SK-N-SH (cell line): ENCODE measurements around the gene SP3. TPM values are rescaled to one million over a fixed set of nuclear protein-coding genes. Genes with fewer than 3 reads are reported as not detected.
A peak's percentile ranks its signal among the peaks of the same experiment; 100 is the strongest.

Source experiments
- CTCF ChIA-PET: fragments of 300-600, 350-600 bp; formaldehyde crosslinking; extraction: SDS; loops from one replicate; lab custom pipeline; 2021; lab: Yijun Ruan, JAX
- POLR2A ChIA-PET: fragments of 350-600 bp; sonication (Branson Sonifier 250); formaldehyde crosslinking; extraction: SDS; loops from one replicate; lab custom pipeline; 2020; ENCODE audit warnings: antibody characterized with exemption, inconsistent platforms; lab: Yijun Ruan, JAX
- DNase-seq: peaks from one replicate; pipeline ENCODE4 v3.0.0; 2012
- H2AFZ ChIP-seq: fragments of 200-600 bp; sonication (generic); 2 replicates; pipeline ENCODE4 v1.8.1; 2016; ENCODE audit warnings: antibody characterized with exemption, mild to moderate bottlenecking, low read depth
- H3F3A ChIP-seq: fragments of 200-600 bp; sonication (generic); replicated peaks from 2 replicates; pipeline ENCODE3; 2016; ENCODE audit warnings: antibody characterized with exemption, mild to moderate bottlenecking; ENCODE audit not compliant: insufficient read depth
- H3K27ac ChIP-seq, 2 experiments: fragments of 200-500 bp in 1 of 2; fragments of 200-600 bp in 1 of 2; sonication (Bioruptor generic) in 1 of 2; sonication (generic), shearing (Covaris generic) in 1 of 2; 2 replicates each; pipeline versions ENCODE4 v1.5.1 to v1.6.1; 2014 to 2016; ENCODE audit warnings: low read depth in 2 of 2, inconsistent platforms in 1 of 2, low read length in 1 of 2, mild to moderate bottlenecking in 1 of 2, mixed read lengths in 1 of 2
- H3K27me3 ChIP-seq: fragments of 200-600 bp; sonication (generic), shearing (Covaris generic); 2 replicates; pipeline ENCODE4 v1.6.1; 2016; ENCODE audit warnings: mixed run types; ENCODE audit not compliant: insufficient read depth
- H3K36me3 ChIP-seq, 2 experiments: fragments of 200-500 bp in 1 of 2; fragments of 200-600 bp in 1 of 2; sonication (Bioruptor generic) in 1 of 2; sonication (generic) in 1 of 2; replicated peaks in 1 of 2; 2 replicates each; pipeline versions ENCODE3 to v1.5.1; 2014 to 2016; ENCODE audit warnings: low read length in 1 of 2, mild to moderate bottlenecking in 1 of 2; ENCODE audit not compliant: insufficient read depth in 2 of 2, control insufficient read depth in 1 of 2
- H3K4me1 ChIP-seq, 2 experiments: fragments of 200-500 bp in 1 of 2; fragments of 200-600 bp in 1 of 2; sonication (Bioruptor generic) in 1 of 2; sonication (generic), shearing (Covaris generic) in 1 of 2; 2 replicates each; pipeline versions ENCODE4 v1.5.1 to v1.6.1; 2014 to 2016; ENCODE audit warnings: low read depth in 1 of 2, low read length in 1 of 2, mixed run types in 1 of 2; ENCODE audit not compliant: insufficient read depth in 2 of 2, control insufficient read depth in 1 of 2
- H3K4me2 ChIP-seq: fragments of 200-600 bp; sonication (generic), shearing (Covaris generic); 2 replicates; pipeline ENCODE4 v1.6.1; 2017; ENCODE audit warnings: mixed run types
- H3K4me3 ChIP-seq, 2 experiments: fragments of 200-500 bp in 1 of 2; fragments of 200-600 bp in 1 of 2; sonication (Bioruptor generic) in 1 of 2; sonication (generic), shearing (Covaris generic) in 1 of 2; 2 replicates each; pipeline versions ENCODE4 v1.5.1 to v1.8.1; 2014 to 2016; ENCODE audit warnings: low read depth in 2 of 2, inconsistent platforms in 1 of 2, low read length in 1 of 2, mild to moderate bottlenecking in 1 of 2, mixed read lengths in 1 of 2, moderate library complexity in 1 of 2
- H3K79me2 ChIP-seq: fragments of 200-600 bp; sonication (generic); 2 replicates; pipeline ENCODE4 v1.8.1; 2017; ENCODE audit warnings: mild to moderate bottlenecking; ENCODE audit not compliant: insufficient read depth
- H3K9ac ChIP-seq: fragments of 200-600 bp; sonication (generic); 2 replicates; pipeline ENCODE4 v1.6.1; 2017; ENCODE audit warnings: mixed run types
- H3K9me2 ChIP-seq: fragments of 200-600 bp; sonication (generic); 2 replicates; pipeline ENCODE4 v1.6.1; 2017; ENCODE audit warnings: mixed run types
- H3K9me3 ChIP-seq: fragments of 200-600 bp; sonication (generic); 2 replicates; pipeline ENCODE4 v1.6.1; 2017; ENCODE audit warnings: mixed run types, mild to moderate bottlenecking, moderate library complexity
- H4K20me1 ChIP-seq: fragments of 200-600 bp; sonication (generic); 2 replicates; pipeline ENCODE4 v1.6.1; 2017; ENCODE audit warnings: mild to moderate bottlenecking, mixed run types; ENCODE audit not compliant: insufficient read depth
- CHD2 ChIP-seq: fragments of 150-350 bp; IDR thresholded peaks from 2 replicates; pipeline ENCODE4 v1.6.1; 2018; ENCODE audit warnings: low read length; ENCODE audit not compliant: partially characterized antibody
- EP300 ChIP-seq, 2 experiments: IDR thresholded peaks; 2 replicates each; pipeline versions ENCODE4 v1.4.0 to v1.6.1; 2012; ENCODE audit warnings: borderline replicate concordance in 1 of 2, low read depth in 1 of 2, low read length in 1 of 2
- GABPA ChIP-seq: IDR thresholded peaks from 2 replicates; pipeline ENCODE4 v1.4.0; 2012; ENCODE audit warnings: low read depth, mild to moderate bottlenecking
- JUND ChIP-seq: IDR thresholded peaks from 2 replicates; pipeline ENCODE4 v1.4.0; 2012
- MEF2A ChIP-seq: IDR thresholded peaks from 2 replicates; pipeline ENCODE4 v1.4.0; 2012; ENCODE audit warnings: low read depth, borderline replicate concordance
- MXI1 ChIP-seq: IDR thresholded peaks from 2 replicates; pipeline ENCODE4 v1.6.1; 2012; ENCODE audit warnings: mild to moderate bottlenecking, low read depth, low read length, improper control_type of control experiment
- NFIC ChIP-seq: IDR thresholded peaks from 2 replicates; pipeline ENCODE4 v1.4.0; 2012; ENCODE audit warnings: borderline replicate concordance
- NRF1 ChIP-seq: IDR thresholded peaks from 2 replicates; pipeline ENCODE4 v1.6.1; 2012; ENCODE audit warnings: low read depth, mild to moderate bottlenecking, low read length
- POLR2AphosphoS5 ChIP-seq: IDR thresholded peaks from 2 replicates; pipeline ENCODE4 v1.6.1; 2012; ENCODE audit warnings: low read depth, low read length
- RFX5 ChIP-seq: IDR thresholded peaks from 2 replicates; pipeline ENCODE4 v1.6.1; 2012; ENCODE audit warnings: mild to moderate bottlenecking, improper control_type of control experiment, low read length
- SIN3A ChIP-seq: IDR thresholded peaks from 2 replicates; pipeline ENCODE4 v1.6.1; 2012; ENCODE audit warnings: low read depth, mild to moderate bottlenecking, low read length, moderate library complexity, borderline replicate concordance
- YY1 ChIP-seq: IDR thresholded peaks from 2 replicates; pipeline ENCODE4 v1.4.0; 2012; ENCODE audit warnings: low read depth, mild to moderate bottlenecking
- WGBS: methylation state at CpG from one replicate; pipeline ENCODE4 v1.1.6; 2017; ENCODE audit warnings: low lambda C conversion rate; 5-methylcytosine and 5-hydroxymethylcytosine counted together
- polyA plus RNA-seq, 3 experiments: library from polyadenylated mRNA; depleted of rRNA; stranded (reverse); fragments of >200 nt; gene quantifications; 2 replicates each; pipeline ENCODE4 v1.2.3, GENCODE V29; 2012
- TF ChIP-seq, protein P1 (sequence below): IDR thresholded peaks from 2 replicates; pipeline ENCODE4 v1.4.0; 2012; ENCODE audit warnings: low read depth, borderline replicate concordance
- TF ChIP-seq, protein P2 (sequence below): fragments of 150-350 bp; IDR thresholded peaks from 2 replicates; pipeline ENCODE4 v1.6.1; 2017; ENCODE audit warnings: antibody characterized with exemption, low read length, low read depth, borderline replicate concordance
- TF ChIP-seq, protein P3 (sequence below): IDR thresholded peaks from 2 replicates; pipeline ENCODE4 v1.4.0; 2012; ENCODE audit warnings: low read depth, borderline replicate concordance
- TF ChIP-seq, protein P4 (sequence below): fragments of 200-600 bp; sonication (generic); IDR thresholded peaks from 2 replicates; pipeline ENCODE4 v1.6.1; 2017; ENCODE audit warnings: antibody characterized with exemption, mild to moderate bottlenecking, moderate library complexity
- TF ChIP-seq, protein P5 (sequence below): IDR thresholded peaks from 2 replicates; pipeline ENCODE4 v1.4.0; 2012; ENCODE audit warnings: low read depth

Gene SP3
- polyA plus RNA-seq, 1 of the 3 experiments (the other 2 are of a cell fraction): 23.1 TPM

DNA sequence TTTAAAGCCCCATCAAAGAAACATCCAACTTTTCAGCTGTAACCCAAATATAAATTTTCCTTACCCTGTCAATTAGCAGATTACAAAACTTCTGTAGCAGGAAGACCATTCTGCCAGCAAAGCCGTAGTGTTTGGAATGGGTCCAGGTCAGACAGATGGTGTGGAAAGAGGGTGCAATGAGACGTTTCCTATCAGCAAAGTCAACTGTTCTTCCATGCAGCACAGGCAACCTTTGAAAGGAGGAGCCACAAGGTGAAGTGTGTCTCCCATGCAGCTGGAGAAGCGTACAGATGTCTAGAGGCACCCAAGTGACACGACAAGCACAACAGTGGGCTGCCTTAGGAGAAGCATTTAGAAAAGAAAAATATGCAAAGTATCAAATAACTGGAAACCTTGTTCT is 83.7 kb downstream of the SP3 start:
- H3K4me2 ChIP-seq: no peak overlapping the region
- H3K27ac ChIP-seq: no peak overlapping the region; a peak in 1 of 4 replicates
- no peaks in the 10 kb centered on the region for H3K9me2 ChIP-seq
- H2AFZ ChIP-seq: no peak overlapping the region
- no peaks in the 10 kb centered on the region for H4K20me1 ChIP-seq
- POLR2A ChIA-PET: no interaction called here
- TF ChIP-seq, protein P1, sequence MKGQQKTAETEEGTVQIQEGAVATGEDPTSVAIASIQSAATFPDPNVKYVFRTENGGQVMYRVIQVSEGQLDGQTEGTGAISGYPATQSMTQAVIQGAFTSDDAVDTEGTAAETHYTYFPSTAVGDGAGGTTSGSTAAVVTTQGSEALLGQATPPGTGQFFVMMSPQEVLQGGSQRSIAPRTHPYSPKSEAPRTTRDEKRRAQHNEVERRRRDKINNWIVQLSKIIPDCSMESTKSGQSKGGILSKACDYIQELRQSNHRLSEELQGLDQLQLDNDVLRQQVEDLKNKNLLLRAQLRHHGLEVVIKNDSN: no peak
- TF ChIP-seq, protein P2, sequence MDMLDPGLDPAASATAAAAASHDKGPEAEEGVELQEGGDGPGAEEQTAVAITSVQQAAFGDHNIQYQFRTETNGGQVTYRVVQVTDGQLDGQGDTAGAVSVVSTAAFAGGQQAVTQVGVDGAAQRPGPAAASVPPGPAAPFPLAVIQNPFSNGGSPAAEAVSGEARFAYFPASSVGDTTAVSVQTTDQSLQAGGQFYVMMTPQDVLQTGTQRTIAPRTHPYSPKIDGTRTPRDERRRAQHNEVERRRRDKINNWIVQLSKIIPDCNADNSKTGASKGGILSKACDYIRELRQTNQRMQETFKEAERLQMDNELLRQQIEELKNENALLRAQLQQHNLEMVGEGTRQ: no peak
- TF ChIP-seq MXI1 (no peak), NFIC (no peak), MEF2A (no peak)
- TF ChIP-seq, protein P3, sequence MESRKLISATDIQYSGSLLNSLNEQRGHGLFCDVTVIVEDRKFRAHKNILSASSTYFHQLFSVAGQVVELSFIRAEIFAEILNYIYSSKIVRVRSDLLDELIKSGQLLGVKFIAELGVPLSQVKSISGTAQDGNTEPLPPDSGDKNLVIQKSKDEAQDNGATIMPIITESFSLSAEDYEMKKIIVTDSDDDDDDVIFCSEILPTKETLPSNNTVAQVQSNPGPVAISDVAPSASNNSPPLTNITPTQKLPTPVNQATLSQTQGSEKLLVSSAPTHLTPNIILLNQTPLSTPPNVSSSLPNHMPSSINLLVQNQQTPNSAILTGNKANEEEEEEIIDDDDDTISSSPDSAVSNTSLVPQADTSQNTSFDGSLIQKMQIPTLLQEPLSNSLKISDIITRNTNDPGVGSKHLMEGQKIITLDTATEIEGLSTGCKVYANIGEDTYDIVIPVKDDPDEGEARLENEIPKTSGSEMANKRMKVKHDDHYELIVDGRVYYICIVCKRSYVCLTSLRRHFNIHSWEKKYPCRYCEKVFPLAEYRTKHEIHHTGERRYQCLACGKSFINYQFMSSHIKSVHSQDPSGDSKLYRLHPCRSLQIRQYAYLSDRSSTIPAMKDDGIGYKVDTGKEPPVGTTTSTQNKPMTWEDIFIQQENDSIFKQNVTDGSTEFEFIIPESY: no peak
- TF ChIP-seq, protein P4, sequence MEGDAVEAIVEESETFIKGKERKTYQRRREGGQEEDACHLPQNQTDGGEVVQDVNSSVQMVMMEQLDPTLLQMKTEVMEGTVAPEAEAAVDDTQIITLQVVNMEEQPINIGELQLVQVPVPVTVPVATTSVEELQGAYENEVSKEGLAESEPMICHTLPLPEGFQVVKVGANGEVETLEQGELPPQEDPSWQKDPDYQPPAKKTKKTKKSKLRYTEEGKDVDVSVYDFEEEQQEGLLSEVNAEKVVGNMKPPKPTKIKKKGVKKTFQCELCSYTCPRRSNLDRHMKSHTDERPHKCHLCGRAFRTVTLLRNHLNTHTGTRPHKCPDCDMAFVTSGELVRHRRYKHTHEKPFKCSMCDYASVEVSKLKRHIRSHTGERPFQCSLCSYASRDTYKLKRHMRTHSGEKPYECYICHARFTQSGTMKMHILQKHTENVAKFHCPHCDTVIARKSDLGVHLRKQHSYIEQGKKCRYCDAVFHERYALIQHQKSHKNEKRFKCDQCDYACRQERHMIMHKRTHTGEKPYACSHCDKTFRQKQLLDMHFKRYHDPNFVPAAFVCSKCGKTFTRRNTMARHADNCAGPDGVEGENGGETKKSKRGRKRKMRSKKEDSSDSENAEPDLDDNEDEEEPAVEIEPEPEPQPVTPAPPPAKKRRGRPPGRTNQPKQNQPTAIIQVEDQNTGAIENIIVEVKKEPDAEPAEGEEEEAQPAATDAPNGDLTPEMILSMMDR: no peak
- TF ChIP-seq, protein P5, sequence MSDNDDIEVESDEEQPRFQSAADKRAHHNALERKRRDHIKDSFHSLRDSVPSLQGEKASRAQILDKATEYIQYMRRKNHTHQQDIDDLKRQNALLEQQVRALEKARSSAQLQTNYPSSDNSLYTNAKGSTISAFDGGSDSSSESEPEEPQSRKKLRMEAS: no peak
- H3K4me1 ChIP-seq: peaks cover 0 to 6% of the 10 kb centered on the region in 2 experiments; a peak in 1 of 4 replicates
- no peaks in the 10 kb centered on the region for H3K79me2 ChIP-seq
- CTCF ChIA-PET: interaction anchor here (1.0 to 2.1 kb wide), 3 partner anchors 10 to 460 kb away, joined by 3 to 6 read pairs (median 3); no protein-coding TSS in a partner anchor
- 51% methylated on average over 4 of the region's 4 CpGs for WGBS
- no peaks in the 10 kb centered on the region for H3F3A ChIP-seq
- peak; percentile 20 for DNase-seq
- H3K9me3 ChIP-seq: no peaks in the 10 kb centered on the region
- no peaks in the 10 kb centered on the region; the same call in 1 of the 2 replicates for H3K27me3 ChIP-seq
- no peak overlapping the region for H3K9ac ChIP-seq
- no peaks in the 10 kb centered on the region for H3K36me3 ChIP-seq
- no peak overlapping the region for H3K4me3 ChIP-seq

DNA sequence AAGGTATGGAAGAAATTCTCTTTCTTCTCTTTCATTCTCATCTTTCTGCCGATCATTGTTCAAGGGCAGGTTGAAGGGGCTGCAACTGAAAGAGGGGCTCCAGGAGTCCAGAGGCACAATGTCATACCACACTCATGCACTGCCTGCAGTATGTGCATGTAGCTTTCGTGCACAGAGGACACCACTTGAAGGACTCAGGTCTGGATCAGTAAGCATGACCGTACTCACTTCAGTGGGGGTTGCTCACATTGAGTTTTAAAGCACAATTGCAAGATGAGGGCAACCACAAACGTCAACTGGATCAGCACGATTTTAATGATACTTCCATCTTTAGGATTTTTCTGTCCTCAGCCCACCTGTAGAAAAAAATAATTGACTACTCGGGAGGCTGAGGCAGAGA is 84.6 kb downstream of the SP3 start:
- H3K4me1 ChIP-seq: peaks cover 0 to 6% of the 10 kb centered on the region in 2 experiments; a peak in 1 of 4 replicates
- no peaks in the 10 kb centered on the region for H3K9me2 ChIP-seq
- no peak overlapping the region for H3K27ac ChIP-seq
- no peaks in the 10 kb centered on the region for H3K9me3 ChIP-seq
- H3K36me3 ChIP-seq: no peaks in the 10 kb centered on the region
- 66% methylated on average over 6 of the region's 6 CpGs for whole genome bisulfite sequencing
- no peaks in the 10 kb centered on the region; the same call in 1 of the 2 replicates for H3K27me3 ChIP-seq
- ChIA-PET CTCF (no interaction called here), POLR2A (no interaction called here)
- no peak overlapping the region for H2AFZ ChIP-seq
- DNase-seq: no peak
- H3K4me2 ChIP-seq: no peak overlapping the region
- no peaks in the 10 kb centered on the region for H4K20me1 ChIP-seq
- no peak overlapping the region for H3K9ac ChIP-seq
- H3F3A ChIP-seq: no peaks in the 10 kb centered on the region
- no peaks in the 10 kb centered on the region for H3K79me2 ChIP-seq
- no peak overlapping the region for H3K4me3 ChIP-seq
- TF ChIP-seq YY1: no peak
- no peak for TF ChIP-seq NRF1
- no peak for TF ChIP-seq SIN3A
- no peak for TF ChIP-seq POLR2AphosphoS5
- no peak for TF ChIP-seq MXI1
- TF ChIP-seq GABPA: no peak
- TF ChIP-seq JUND: no peak
- TF ChIP-seq CHD2: no peak
- TF ChIP-seq, protein P2: no peak
- TF ChIP-seq, protein P1: no peak
- no peak for TF ChIP-seq RFX5
- no peak for TF ChIP-seq EP300 (IDR thresholded peaks at IDR 0.05; ENCODE audit: borderline replicate concordance in 1 of 2, low read depth in 1 of 2, low read length in 1 of 2)
